Activated T-cell treated with anti-CD3 and anti-CD28 coated beads for 4 hours (primary cell): Measurements from ENCODE around the gene EIF2D.
"Not testable (repeated sequence)": the region's sequence is repeated elsewhere in the genome, so short reads cannot be mapped to it uniquely, and the experiment has no call there.

Experiments used
- DNase-seq: peaks from one replicate; pipeline ENCODE4 v3.0.0-alpha.2; 2020

The EIF2D gene, protein sequence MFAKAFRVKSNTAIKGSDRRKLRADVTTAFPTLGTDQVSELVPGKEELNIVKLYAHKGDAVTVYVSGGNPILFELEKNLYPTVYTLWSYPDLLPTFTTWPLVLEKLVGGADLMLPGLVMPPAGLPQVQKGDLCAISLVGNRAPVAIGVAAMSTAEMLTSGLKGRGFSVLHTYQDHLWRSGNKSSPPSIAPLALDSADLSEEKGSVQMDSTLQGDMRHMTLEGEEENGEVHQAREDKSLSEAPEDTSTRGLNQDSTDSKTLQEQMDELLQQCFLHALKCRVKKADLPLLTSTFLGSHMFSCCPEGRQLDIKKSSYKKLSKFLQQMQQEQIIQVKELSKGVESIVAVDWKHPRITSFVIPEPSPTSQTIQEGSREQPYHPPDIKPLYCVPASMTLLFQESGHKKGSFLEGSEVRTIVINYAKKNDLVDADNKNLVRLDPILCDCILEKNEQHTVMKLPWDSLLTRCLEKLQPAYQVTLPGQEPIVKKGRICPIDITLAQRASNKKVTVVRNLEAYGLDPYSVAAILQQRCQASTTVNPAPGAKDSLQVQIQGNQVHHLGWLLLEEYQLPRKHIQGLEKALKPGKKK

DNA sequence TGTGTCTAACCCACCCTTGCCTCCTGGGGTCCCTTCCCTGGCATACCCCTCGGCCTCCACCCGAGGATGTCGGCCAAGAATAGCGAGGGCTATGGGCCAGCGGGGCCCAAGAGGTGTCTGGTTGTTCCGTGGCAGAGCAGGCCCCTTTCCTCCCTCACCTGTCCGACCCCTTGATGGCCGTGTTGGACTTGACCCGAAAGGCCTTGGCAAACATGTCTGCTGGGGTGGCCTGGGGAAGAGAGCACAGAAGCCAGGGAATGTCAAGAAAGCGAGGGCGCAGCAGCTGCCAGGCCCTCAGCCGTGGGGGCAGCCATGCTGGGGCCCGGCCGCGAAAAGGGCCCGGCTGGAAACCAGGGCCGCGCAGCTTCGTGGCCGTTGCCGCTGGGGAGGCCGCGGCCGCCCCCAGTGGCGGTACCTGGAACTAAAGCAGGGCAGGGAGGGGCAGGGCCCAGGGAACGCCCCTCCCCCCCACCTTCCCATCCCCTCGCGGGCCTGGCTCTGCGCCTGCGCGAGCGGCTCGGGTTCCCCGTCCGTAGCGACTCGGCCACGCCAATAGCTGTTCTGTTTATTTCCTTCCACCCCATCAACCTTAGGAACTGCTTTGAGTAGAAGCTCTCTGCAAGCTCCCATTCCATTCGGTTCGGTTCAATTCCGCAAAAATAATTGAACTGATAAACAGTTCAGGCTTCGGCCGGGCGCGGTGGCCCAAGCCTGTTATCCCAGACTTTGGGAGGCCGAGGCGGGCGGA lies at the start of gene EIF2D:
TSS of gene EIF2D (minus strand) at position 337 of the 748 bp plus-strand sequence. CDS start at position 214, 123 bp downstream.
- peak; percentile 90 for DNase-seq

GRCh38 chr1:206661161-206661820 lies 49.0 kb upstream of the EIF2D start:
- DNase-seq: no peak

GRCh38 chr1:206660136-206660535 lies 47.9 kb upstream of the EIF2D start:
- DNase-seq: no peak

DNA sequence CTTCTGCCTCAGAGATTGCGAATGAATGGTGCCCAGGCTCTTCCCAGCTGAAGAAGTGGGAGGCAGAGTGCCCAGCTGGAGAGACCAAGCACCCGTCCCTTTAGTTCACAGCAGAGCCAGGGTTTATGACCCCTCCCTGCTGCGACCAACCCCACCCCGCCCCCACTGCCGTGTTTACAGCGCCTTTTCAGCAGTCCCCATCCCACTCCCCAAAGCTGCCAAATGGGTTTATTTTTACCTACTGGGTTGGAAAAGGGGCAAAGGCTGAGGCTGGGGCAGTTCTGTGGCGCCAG lies 46.7 kb upstream of the EIF2D start:
- DNase-seq: no peak

GRCh38 chr1:206658264-206658980 lies 46.2 kb upstream of the EIF2D start:
- peak; percentile 41 for DNase-seq

DNA sequence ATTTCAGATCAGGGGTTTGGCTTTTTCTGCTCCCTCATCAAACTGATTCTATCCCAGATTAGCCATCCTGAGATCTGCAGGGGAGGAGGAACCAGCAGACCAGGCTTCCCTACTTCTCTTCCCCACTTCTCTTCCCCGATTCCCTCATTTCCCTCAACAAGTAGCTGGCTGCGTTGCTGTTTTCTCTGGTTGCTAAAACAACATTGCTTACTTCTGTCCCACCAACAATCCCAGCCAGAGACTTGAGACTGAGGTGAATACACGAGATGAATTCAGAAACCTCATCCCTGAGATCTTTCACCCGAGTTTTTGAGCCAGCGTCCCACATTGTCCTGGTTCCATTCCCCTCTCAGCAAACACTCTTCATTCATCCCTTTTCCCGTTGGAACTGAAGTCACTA lies 45.5 kb upstream of the EIF2D start:
- DNase-seq: no peak

GRCh38 chr1:206656936-206657335 lies 44.7 kb upstream of the EIF2D start:
- DNase-seq: no peak

- no peak for DNase-seq
Measured at GRCh38 chr1:206655471-206655882, 43.2 kb upstream of the EIF2D start.

GRCh38 chr1:206654828-206655227 lies 42.6 kb upstream of the EIF2D start:
- DNase-seq: no peak

DNA sequence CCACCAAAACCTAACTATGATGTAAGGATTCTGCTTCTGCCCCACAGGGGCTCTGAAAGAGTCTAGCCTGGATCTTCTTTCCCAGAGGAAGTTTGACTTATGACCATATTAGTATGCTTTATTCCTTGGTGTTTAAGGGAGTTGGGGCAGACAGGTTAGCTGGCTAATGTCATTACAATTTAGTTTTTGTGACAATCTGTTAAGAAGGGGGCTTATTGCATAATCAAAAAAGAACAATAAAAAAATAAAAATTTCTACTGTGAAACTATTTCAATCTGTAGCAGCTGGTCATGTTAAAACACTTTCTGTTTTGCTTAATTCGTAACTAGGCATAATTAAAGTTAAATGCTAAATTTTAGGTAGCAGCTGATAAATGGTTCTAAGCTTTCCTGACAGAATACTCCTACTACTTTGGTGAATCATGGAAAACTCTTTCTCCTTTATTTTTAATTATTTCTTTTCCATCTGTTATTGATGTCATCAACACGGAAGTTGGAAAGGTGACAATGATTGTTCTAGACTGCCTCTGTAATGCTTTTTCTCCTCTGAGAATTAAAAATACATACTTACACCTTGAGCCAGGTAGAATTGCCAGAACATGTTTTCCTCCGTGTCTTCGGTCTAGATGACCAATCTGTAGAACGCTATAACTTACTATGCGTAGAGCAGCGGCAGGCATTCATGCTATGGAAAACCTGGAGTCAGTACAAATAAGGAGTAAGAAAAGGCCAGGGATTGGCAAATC lies 41.6 kb upstream of the EIF2D start:
- no peak for DNase-seq

DNA sequence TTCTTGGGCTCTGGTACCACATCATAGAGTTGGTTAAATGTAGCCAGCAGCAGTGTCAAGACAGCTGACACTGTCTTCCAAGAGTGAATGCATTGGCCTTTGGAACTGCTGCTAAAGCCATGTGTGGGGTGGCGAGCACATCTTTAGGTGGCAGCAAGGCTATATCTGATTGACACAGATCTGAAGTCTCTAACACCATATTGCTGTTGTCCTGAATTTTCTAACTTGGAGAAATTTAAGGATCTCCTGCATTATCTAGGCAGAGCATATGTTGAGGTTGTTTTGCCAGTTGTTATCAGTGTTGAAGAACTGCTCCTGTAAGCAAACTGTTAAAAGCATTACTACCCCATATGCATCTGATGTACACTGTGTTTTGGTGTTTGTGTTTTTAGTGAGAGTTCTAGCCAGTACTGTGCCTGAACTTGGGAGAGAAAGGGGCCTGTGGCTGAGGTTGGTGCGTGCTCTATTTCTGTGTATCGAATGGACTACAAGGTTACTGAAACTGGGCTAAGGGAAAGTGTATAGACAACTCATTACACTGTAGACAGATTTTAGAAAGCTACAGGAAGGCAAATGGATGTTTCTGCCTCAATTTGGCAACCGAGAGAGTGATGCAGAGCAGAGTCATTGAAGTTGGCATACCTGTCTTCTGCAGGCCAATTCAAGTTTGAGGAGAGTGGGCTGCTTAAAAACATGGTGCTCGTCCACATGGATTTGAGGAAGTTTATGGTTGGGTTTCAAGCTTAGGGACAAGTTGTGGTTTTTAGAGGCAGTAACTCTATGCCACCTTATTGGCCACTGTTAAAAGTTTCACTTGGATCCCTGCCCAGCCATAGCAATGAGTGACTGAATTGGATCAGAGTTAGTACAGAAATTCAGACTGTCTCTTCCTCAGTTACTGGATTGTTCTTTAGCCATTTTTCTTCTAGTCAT lies 40.0 kb upstream of the EIF2D start:
- DNase-seq: no peak

GRCh38 chr1:206651014-206651413 lies 38.7 kb upstream of the EIF2D start:
- no peak for DNase-seq

- DNase-seq: no peak
Measured at GRCh38 chr1:206649261-206649921, 37.1 kb upstream of the EIF2D start.

- no peak for DNase-seq
Measured at GRCh38 chr1:206647224-206647623, 35.0 kb upstream of the EIF2D start.

- DNase-seq: no peak
Measured at GRCh38 chr1:206646504-206646903, 34.2 kb upstream of the EIF2D start.

DNA sequence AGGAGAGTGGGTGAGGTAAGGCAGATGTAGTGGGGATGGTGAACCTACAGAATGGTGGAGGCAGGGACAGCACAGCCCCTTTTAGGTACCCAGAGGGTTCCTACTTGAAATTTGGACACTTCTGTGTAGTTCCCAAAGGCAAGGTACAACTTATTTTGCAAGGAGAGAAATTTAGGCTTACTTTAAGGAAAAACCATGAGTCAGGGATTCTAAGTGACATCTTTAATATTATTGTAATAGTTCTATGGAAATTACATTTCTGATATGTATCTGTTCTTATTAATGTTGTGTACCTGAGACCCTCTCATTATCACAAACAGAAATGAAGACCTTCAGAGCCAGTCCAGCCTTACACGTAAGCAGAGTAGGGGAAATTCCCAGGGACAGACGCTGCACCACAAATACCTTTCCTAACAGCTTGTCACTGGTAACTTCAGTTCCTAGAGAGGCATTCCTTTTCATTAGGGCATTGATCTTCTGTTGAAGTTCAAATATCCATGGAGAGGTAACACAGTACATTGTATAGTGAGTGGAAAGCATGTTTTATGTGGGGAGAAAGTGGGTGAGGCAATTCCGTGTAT lies 30.9 kb upstream of the EIF2D start:
- no peak for DNase-seq

DNA sequence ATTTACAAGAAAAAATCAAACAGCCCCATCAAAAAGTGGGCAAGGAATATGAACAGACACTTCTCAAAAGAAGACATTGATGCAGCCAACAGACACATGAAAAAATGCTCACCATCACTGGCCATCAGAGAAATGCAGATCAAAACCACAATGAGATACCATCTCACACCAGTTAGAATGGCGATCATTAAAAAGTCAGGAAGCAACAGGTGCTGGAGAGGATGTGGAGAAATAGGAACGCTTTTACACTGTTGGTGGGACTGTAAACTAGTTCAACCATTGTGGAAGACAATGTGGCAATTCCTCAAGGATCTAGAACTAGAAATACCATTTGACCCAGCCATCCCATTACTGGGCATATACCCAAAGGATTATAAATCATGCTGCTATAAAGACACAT lies 29.8 kb upstream of the EIF2D start:
- not testable (repeated sequence) for DNase-seq

DNA sequence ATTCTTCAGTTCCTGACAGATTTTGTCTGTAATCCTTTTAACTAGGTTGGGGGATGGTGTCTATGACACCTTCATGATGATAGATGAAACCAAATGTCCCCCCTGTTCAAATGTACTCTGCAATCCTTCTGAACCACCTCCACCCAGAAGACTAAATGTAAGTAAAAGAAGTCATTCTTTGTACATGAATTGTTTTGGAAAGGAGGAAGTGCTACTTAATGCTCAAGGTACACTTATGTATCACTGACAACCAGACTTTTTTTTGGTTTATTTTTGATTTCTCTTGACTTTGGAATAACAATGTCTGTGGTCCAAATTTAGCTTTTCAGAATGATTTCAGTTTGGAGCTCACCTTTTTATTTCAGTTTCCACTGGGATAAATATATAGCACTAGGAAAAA lies 25.3 kb upstream of the EIF2D start:
- no peak for DNase-seq

- no peak for DNase-seq
Measured at GRCh38 chr1:206636671-206637070, 24.4 kb upstream of the EIF2D start.

- DNase-seq: no peak
Measured at GRCh38 chr1:206635978-206636345, 23.7 kb upstream of the EIF2D start.
